HG03175 (cell line): ENCODE measurements around the gene PCDHGA2.
"Not testable (repeated sequence)": the region's sequence is repeated elsewhere in the genome, so short reads cannot be mapped to it uniquely, and the experiment has no call there.

Source experiments
- ATAC-seq: cut with Tn5 transposase; IDR thresholded peaks from one replicate; pipeline ENCODE4 v1.9.1; 2021; ENCODE audit warnings: mild to moderate bottlenecking, moderate library complexity; ENCODE audit not compliant: unreplicated experiment

PCDHGA2 gene

DNA sequence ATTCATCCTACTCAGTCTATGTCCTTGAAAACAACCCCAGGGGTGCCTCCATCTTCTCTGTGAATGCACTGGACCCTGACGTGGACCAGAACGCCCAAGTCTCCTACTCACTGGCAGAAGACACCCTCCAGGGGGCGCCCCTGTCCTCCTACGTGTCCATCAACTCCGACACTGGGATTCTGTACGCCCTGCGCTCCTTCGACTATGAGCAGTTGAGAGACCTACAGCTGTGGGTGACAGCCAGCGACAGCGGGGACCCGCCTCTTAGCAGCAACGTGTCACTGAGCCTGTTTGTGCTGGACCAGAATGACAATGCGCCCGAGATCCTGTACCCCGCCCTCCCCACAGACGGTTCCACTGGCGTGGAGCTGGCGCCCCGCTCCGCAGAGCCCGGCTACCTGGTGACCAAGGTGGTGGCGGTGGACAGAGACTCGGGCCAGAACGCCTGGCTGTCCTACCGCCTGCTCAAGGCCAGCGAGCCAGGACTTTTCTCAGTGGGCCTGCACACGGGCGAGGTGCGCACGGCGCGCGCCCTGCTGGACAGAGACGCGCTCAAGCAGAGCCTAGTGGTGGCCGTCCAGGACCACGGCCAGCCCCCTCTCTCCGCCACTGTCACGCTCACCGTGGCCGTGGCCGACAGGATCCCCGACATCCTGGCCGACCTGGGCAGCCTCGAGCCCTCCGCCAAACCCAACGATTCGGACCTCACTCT is 37.0 kb downstream of the PCDHGA2 start:
- ATAC-seq: not testable (repeated sequence)

DNA sequence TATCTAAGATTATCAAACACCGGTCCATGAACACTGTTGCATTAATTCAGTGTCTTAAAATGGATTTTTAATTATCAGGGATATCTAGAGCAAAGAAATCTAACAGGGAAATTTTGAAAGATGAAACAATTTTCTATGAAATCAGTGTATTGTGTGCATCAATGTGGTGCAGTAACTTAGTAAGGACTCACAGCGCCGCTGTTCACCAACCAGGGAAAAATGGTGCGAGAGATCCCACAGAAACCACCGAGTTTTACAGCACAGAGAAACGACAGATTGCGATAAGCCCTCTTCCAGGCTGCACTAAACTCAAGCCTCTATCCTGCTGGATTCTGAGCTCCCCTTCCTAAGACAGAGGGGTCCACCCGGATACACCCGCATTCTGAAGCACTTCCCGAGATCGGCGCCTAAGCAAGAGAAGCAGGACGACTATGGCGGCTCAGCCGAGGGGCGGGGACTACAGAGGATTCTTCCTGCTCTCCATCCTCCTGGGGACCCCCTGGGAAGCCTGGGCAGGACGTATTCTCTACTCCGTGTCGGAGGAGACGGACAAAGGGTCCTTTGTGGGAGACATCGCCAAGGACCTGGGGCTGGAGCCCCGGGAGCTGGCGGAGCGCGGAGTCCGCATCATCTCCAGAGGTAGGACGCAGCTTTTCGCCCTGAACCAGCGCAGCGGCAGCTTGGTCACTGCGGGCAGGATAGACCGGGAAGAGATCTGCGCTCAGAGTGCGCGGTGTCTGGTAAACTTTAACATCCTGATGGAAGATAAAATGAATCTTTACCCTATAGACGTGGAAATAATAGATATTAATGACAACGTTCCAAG is 44.1 kb downstream of the PCDHGA2 start, which contains the start of gene PCDHGA7:
PCDHGA7 (plus strand) TSS at position 274 of the 826 bp plus-strand sequence; CDS start at position 432, 158 bp downstream.
- no peak for ATAC-seq

DNA sequence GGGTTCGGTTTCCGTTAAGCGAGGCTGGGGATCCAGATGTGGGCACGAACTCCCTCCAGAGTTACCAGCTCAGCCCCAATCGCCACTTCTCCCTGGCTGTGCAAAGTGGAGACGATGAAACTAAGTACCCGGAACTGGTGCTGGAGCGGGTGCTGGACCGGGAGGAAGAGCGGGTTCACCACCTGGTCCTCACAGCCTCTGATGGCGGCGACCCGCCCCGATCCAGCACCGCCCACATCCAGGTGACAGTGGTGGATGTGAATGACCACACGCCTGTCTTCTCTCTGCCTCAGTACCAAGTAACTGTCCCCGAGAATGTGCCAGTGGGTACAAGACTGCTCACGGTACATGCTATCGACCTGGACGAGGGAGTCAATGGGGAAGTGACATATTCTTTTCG is 44.8 kb downstream of the PCDHGA2 start:
- ATAC-seq: no peak

DNA sequence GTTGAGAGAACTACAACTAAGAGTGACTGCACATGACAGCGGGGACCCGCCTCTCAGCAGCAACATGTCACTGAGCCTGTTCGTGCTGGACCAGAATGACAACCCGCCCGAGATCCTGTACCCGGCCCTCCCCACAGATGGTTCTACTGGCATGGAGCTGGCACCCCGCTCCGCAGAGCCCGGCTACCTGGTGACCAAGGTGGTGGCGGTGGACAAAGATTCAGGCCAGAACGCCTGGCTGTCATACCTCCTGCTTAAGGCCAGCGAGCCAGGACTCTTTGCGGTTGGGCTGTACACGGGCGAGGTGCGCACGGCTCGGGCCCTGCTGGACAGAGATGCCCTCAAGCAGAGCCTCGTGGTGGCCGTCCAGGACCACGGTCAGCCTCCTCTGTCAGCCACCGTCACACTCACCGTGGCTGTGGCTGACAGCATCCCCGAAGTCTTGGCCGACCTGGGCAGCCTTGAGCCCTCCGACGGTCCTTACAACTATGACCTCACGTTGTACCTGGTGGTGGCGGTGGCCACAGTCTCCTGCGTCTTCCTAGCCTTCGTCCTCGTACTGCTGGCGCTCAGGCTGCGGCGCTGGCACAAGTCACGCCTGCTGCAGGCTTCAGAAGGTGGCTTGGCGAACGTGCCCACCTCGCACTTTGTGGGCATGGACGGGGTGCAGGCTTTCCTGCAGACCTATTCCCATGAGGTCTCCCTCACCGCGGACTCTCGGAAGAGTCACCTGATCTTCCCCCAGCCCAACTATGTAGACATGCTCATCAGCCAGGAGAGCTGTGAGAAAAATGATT is 46.1 kb downstream of the PCDHGA2 start:
- no peak for ATAC-seq

DNA sequence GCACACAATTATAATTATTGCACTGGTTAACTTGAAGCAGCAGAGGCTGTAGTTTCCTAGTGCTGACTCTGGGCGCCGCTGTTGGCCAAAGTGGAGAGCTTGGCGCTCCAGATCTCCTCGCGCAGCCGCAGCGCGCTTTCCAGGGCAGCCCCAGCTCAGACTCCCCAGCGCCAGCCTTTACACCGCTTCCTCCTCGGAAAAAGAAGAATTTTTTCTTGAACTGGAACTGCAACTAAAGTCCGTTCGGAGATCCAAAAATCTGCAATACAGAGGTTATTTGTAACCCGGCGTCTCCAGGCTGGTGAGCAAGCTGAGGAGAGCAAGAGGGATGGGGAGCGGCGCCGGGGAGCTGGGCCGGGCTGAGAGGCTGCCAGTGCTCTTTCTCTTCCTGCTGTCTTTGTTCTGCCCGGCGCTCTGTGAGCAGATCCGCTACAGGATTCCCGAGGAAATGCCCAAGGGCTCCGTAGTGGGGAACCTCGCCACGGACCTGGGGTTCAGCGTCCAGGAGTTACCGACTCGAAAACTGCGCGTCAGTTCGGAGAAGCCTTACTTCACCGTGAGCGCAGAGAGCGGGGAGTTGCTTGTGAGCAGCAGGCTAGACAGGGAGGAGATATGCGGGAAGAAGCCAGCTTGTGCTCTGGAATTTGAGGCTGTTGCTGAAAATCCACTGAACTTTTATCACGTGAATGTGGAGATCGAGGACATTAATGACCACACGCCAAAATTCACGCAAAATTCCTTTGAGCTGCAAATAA is 49.2 kb downstream of the PCDHGA2 start, which contains the start of gene PCDHGB4:
PCDHGB4 (plus strand) TSS at position 142 of the 755 bp plus-strand sequence; CDS start at position 329, 187 bp downstream.
- peak; percentile 75 for ATAC-seq

DNA sequence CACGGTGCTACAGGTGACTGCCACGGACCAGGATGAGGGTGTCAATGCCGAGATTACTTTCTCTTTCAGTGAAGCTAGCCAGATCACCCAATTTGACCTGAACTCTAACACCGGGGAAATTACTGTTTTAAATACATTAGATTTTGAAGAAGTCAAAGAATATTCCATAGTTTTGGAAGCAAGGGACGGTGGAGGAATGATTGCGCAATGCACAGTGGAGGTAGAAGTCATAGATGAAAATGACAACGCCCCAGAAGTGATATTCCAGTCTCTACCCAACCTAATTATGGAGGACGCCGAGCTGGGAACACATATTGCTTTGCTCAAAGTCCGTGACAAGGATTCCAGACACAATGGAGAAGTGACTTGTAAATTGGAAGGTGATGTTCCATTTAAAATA is 50.1 kb downstream of the PCDHGA2 start:
- no peak for ATAC-seq

DNA sequence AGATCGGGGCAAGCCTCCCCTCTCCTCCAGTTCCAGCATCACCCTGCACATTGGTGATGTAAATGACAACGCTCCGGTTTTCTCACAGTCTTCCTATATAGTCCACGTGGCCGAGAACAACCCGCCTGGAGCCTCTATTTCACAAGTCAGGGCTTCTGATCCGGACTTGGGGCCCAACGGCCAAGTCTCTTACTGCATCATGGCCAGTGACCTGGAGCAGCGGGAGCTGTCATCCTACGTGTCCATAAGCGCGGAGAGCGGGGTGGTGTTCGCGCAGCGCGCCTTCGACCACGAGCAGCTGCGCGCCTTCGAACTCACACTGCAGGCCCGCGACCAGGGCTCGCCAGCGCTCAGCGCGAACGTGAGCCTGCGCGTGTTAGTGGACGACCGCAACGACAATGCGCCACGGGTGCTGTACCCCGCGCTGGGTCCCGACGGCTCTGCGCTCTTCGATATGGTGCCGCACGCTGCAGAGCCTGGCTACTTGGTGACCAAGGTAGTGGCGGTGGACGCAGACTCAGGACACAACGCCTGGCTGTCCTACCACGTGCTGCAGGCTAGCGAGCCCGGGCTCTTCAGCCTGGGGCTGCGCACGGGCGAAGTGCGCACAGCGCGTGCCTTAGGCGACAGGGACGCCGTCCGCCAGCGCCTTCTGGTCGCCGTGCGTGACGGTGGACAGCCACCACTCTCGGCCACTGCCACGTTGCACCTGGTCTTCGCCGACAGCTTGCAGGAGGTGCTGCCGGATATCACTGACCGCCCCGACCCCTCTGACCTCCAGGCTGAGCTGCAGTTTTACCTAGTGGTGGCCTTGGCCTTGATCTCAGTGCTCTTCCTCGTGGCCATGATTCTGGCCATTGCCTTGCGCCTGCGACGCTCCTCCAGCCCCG is 50.8 kb downstream of the PCDHGA2 start:
- no peak for ATAC-seq

DNA sequence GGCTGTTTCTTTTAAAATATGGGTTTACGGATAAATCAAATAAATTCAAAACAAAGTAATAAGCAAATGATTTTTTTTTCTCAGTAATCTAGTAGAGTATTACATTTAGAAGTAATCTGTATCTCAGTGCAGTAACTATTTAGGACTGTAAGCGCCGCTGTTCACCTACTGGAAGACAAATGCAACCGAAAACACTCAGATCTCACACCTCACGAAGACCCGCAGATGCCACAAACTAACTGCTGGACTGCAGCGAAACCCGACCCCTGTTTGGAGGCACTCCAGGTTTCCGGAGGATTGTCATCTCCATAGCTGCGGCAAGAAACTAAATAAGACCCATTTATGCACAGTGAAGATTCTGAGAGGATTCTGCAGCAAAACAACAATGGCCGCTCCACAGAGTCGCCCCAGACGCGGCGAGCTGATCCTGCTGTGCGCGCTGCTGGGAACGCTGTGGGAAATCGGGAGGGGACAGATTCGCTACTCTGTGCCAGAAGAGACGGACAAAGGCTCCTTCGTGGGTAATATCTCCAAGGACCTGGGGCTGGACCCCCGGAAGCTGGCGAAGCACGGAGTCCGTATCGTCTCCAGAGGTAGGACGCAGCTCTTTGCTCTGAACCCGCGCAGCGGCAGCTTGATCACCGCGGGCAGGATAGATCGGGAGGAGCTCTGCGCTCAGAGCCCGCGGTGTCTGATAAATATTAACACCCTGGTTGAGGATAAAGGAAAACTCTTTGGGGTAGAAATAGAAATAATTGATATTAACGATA is 54.1 kb downstream of the PCDHGA2 start, which contains the start of gene PCDHGA8:
PCDHGA8 (plus strand) TSS at position 205 of the 770 bp plus-strand sequence; CDS start at position 386, 181 bp downstream.
- ATAC-seq: no peak
